Lung (tissue), 12 donors: ENCODE results near the gene GREM2. TPM values are rescaled to one million over a fixed set of nuclear protein-coding genes. Genes with fewer than 3 reads are reported as not detected.

ENCODE experiments used
- ATAC-seq: fragments of 200-7000 bp; cut with Tn5 transposase; one replicate; pipeline ENCODE4 v1.9.1; 2020; ENCODE audit warnings: moderate number of reproducible peaks; ENCODE audit not compliant: insufficient read depth, low FRiP score
- DNase-seq, 3 donors: peaks; one replicate each; pipeline ENCODE4 v3.0.0-alpha.2; 2013 to 2017
- H3K27ac ChIP-seq, 2 donors: one replicate each; pipeline ENCODE4 v1.5.1; 2013; ENCODE audit warnings: mild to moderate bottlenecking in 2 of 2, moderate library complexity in 2 of 2, control low read depth in 1 of 2, inconsistent platforms in 1 of 2, low read depth in 1 of 2, low read length in 1 of 2
- H3K27me3 ChIP-seq, 3 donors: one replicate each; pipeline ENCODE4 v1.5.1; 2013; ENCODE audit warnings: low read length in 2 of 3; ENCODE audit not compliant: control insufficient read depth in 3 of 3, insufficient read depth in 3 of 3
- H3K36me3 ChIP-seq, 4 donors: one replicate each; pipeline ENCODE4 v1.5.1; 2013; ENCODE audit warnings: low read length in 4 of 4, mild to moderate bottlenecking in 1 of 4, moderate library complexity in 1 of 4; ENCODE audit not compliant: control insufficient read depth in 4 of 4, insufficient read depth in 4 of 4
- H3K4me1 ChIP-seq, 5 donors: one replicate each; pipeline ENCODE4 v1.5.1; 2013; ENCODE audit warnings: low read length in 5 of 5, mild to moderate bottlenecking in 2 of 5, moderate library complexity in 1 of 5; ENCODE audit not compliant: control insufficient read depth in 5 of 5, insufficient read depth in 5 of 5
- H3K4me3 ChIP-seq: one replicate; pipeline ENCODE4 v1.5.1; 2013; ENCODE audit warnings: mild to moderate bottlenecking, control low read depth, moderate library complexity
- H3K9ac ChIP-seq, 2 donors: one replicate each; pipeline ENCODE4 v1.5.1; 2013; ENCODE audit warnings: low read length in 2 of 2, control low read depth in 1 of 2; ENCODE audit not compliant: insufficient read depth in 1 of 2
- H3K9me3 ChIP-seq, 4 donors: one replicate each; pipeline ENCODE4 v1.5.1; 2013; ENCODE audit warnings: low read length in 3 of 4, mild to moderate bottlenecking in 1 of 4, moderate library complexity in 1 of 4; ENCODE audit not compliant: control insufficient read depth in 4 of 4, insufficient read depth in 3 of 4
- WGBS, 2 donors: extraction: QIAGEN DNeasy Blood & Tissue Kit; methylation state at CpG; one replicate each; pipeline ENCODE4 v1.1.7; 2013; 5-methylcytosine and 5-hydroxymethylcytosine counted together
- polyA plus RNA-seq, 2 donors: library from polyadenylated mRNA; stranded (reverse); fragments of 200-250 nt; gene quantifications; one replicate each; pipeline ENCODE4 v1.2.1, GENCODE V29; 2013
- total RNA-seq, 2 donors: library from RNA; depleted of rRNA in 1 of 2; stranded (reverse); fragments of >200 nt in 1 of 2; gene quantifications; one replicate each; pipeline ENCODE4 v1.2.1, GENCODE V29; 2014 to 2021
- TF ChIP-seq, protein P1 (sequence below): IDR thresholded peaks from 2 replicates; pipeline ENCODE4 v1.5.1; 2012; ENCODE audit warnings: mild to moderate bottlenecking; ENCODE audit errors: control extremely low read depth, extremely low read depth
- donor health status: control.
- donor health status: control.
- donor health status: Bipolar disorder and iron deficiency.
- donor health status: healthy.
- donor health status: DM: yes; HTN: yes; CAD: no.

The GREM2 gene
- total and polyA plus RNA-seq, 4 donors, result 0.47 to 8.8 (median 0.76) TPM

DNA sequence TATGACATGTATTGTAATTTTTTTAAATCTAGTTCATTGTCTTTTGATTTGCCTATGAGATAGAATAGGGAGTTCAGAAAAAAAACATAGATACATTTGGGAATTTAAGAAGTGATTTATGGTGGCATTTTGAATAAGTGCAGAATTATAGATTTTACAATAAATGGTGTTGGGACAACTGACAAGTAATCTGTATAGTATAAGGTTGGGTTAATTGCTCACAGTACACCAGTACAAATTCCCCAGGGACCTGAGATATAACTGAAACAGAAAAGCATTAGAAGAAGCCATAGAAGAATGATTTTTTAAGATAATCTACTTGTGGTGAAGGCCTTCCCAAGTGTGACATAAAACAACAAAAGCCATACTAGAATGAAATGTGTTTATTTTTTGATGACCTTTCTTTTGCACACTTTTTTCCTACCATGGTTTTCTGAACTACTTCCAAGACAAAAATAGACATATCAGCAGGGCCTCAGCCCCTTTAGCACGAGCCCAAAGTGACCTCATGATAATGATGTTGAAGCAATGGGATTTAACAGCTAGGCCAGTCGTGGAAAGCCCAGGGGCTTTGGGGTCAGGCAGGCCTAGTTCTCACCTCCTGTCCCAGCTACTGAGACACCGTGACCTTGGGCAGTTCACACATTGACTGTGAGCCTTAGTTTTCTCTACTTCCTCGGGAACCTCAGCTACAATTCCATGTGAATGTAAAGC is 87.4 kb downstream of the GREM2 start:
- WGBS, 2 donors, result 63 to 73% methylated on average over 4 of the region's 4 CpGs
- no peaks in the 10 kb centered on the region for H3K9me3 ChIP-seq
- TF ChIP-seq, protein P1, sequence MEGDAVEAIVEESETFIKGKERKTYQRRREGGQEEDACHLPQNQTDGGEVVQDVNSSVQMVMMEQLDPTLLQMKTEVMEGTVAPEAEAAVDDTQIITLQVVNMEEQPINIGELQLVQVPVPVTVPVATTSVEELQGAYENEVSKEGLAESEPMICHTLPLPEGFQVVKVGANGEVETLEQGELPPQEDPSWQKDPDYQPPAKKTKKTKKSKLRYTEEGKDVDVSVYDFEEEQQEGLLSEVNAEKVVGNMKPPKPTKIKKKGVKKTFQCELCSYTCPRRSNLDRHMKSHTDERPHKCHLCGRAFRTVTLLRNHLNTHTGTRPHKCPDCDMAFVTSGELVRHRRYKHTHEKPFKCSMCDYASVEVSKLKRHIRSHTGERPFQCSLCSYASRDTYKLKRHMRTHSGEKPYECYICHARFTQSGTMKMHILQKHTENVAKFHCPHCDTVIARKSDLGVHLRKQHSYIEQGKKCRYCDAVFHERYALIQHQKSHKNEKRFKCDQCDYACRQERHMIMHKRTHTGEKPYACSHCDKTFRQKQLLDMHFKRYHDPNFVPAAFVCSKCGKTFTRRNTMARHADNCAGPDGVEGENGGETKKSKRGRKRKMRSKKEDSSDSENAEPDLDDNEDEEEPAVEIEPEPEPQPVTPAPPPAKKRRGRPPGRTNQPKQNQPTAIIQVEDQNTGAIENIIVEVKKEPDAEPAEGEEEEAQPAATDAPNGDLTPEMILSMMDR, result no peak
- no peak for ATAC-seq
- no peak for DNase-seq
- no peak overlapping the region for H3K27ac ChIP-seq
- no peak overlapping the region for H3K9ac ChIP-seq
- no peak overlapping the region for H3K4me3 ChIP-seq
- H3K36me3 ChIP-seq, result no peaks in the 10 kb centered on the region
- no peaks in the 10 kb centered on the region for H3K27me3 ChIP-seq
- H3K4me1 ChIP-seq, result peaks cover 0 to 16% (median 2%) of the 10 kb centered on the region in 5 donors

DNA sequence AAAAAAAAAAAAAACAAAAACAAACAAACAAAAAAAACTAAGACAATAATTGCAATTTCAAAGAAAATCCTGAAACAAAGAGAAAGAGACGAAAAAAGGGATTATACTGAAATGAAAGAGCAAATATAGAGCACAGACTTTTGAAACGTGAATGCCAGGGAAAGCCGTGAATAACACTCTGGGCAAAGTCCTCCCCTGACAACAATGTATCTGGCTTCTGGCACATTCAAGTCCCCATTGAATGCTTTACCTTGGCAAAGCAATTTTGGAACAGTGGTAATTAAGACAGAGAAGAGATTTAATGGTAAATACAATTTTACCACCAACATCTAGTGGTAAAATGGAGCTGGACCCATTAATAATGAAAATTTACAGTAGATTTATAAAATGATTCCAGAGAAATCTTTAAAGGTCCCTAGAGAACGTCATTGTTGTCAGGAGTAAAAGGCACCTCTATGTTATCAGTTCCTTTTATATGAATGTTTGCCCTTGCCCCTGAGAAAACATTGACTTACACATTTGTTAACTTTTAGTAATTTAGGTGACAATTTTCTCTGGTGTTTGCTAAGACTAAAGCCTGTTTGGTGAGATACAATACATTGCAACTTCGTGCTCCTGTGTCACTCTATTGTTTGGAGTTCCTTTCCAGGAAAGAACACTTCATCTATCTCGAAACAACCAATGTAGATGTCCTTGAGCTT is 89.7 kb downstream of the GREM2 start:
- Histone ChIP-seq H3K27ac (no peak overlapping the region), H3K36me3 (no peaks in the 10 kb centered on the region), H3K4me3 (no peak overlapping the region), H3K4me1 (peaks cover 0 to 8% (median 2%) of the 10 kb centered on the region in 5 donors), H3K9ac (no peak overlapping the region), H3K27me3 (no peaks in the 10 kb centered on the region), H3K9me3 (no peaks in the 10 kb centered on the region)
- TF ChIP-seq, protein P1, result no peak
- no peak for ATAC-seq
- no peak for DNase-seq
- WGBS, 2 donors, result 54 to 70% methylated on average over 6 of the region's 6 CpGs

DNA sequence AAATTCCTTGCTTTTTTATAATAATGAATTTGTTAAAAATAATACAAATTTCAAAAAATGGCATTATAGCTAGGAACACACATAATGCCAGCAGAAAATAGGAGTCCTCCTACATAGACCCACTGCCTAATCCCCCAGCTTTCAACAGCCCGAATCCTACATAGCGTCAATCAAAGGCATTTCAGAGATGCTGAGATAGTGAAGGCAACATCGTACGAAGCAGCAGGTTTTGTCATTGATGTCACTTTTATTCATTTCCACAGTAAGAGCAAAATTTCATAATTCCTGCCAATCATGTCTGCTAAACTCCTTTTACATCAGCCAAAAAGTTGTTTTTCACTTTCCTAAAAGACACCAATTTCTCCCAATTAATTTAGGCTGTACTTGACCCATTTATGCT is 94.1 kb downstream of the GREM2 start:
- 84 to 87% methylated on average over 4 of the region's 4 CpGs for WGBS, 2 donors
- Histone ChIP-seq H3K4me3 (no peak overlapping the region), H3K27ac (no peak overlapping the region), H3K9me3 (no peaks in the 10 kb centered on the region), H3K27me3 (no peaks in the 10 kb centered on the region), H3K9ac (no peak overlapping the region), H3K4me1 (no peaks in the 10 kb centered on the region), H3K36me3 (no peaks in the 10 kb centered on the region)
- ATAC-seq, result no peak
- TF ChIP-seq, protein P1, result no peak
- no peak for DNase-seq
